ENCODE measurements around the gene KRTAP13-4. TPM values are rescaled to one million over a fixed set of nuclear protein-coding genes. Genes with fewer than 3 reads are reported as not detected.

The KRTAP13-4 gene
- total and polyA plus RNA-seq, 7 donors = not detected

DNA sequence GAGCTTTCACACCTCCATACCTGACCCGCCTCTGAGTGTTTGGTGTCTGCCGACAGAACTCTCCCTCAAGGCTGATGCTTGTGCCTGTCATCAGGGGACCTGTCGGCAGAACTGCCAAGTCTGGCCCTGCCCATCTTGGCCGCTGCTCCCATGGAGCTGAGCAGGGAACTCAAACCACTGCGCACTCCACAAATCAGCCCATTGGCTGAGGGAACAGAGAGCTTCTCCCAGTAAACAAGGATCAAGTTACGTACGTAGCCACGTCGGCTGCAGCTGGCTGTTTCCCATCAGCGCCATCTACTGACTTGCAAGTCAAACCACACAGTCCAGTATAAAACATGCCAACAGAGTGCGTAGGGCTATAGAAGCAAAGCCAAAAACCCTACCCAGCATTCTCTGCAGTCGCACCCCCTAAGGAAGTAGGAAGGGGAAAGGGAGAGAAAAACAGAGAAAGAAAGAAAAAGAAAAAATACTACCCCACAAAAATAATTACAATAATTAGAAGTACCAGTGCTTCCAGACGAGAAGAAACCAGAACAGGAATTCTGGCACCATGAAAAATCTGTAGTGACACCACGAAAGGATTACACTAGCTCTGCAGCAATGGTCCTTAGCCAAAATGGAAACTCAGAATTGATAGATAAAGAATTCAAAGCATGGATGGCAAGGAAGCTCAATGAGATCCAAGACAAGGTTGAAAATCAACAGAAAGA lies 21.1 kb upstream of the KRTAP13-4 start:
- Histone ChIP-seq H3K4me1 (no peaks in the 10 kb centered on the region), H3K27ac (no peak overlapping the region), H3K4me3 (no peak overlapping the region), H3K27me3 (ENCODE audit: insufficient read depth in 3 of 3, low read length in 2 of 3) (no peaks in the 10 kb centered on the region), H3K9me3 (no peaks in the 10 kb centered on the region), H3K36me3 (ENCODE audit: insufficient read depth in 1 of 2, low read depth in 1 of 2) (no peaks in the 10 kb centered on the region)
- 30 to 33% (median 33%) methylated on average over 14 of the region's 14 CpGs for WGBS, 3 donors
- ATAC-seq = no peak
- no peak for TF ChIP-seq CTCF (IDR thresholded peaks at IDR 0.05)
- DNase-seq = no peak
- intact Hi-C loops (cut with DNase I) = no loop called here

GRCh38 chr21:30415993-30416392 lies 14.0 kb upstream of the KRTAP13-4 start:
- TF ChIP-seq CTCF (IDR thresholded peaks at IDR 0.05) = no peak
- Histone ChIP-seq H3K27me3 (ENCODE audit: insufficient read depth in 3 of 3, low read length in 2 of 3) (no peaks in the 10 kb centered on the region), H3K9me3 (no peaks in the 10 kb centered on the region), H3K4me3 (no peak overlapping the region), H3K27ac (no peak overlapping the region), H3K4me1 (no peaks in the 10 kb centered on the region), H3K36me3 (ENCODE audit: insufficient read depth in 1 of 2, low read depth in 1 of 2) (no peaks in the 10 kb centered on the region)
- WGBS, 3 donors = 79 to 83% (median 80%) methylated on average over 5 of the region's 5 CpGs
- no peak for ATAC-seq
- DNase-seq = no peak
- intact Hi-C loops (cut with DNase I) = no loop called here

GRCh38 chr21:30425826-30426225 lies 4.2 kb upstream of the KRTAP13-4 start, which contains the start of gene KRTAP13-3:
TSS of gene KRTAP13-3 (minus strand) at chr21:30425926. CDS start at chr21:30425912, 14 bp downstream.
- Histone ChIP-seq H3K27ac (no peak within 1 kb of the TSS), H3K9me3 (no peaks in the 10 kb centered on the region), H3K36me3 (ENCODE audit: insufficient read depth in 1 of 2, low read depth in 1 of 2) (no peaks in the 10 kb centered on the region), H3K4me3 (no peak within 1 kb of the TSS), H3K4me1 (no peaks in the 10 kb centered on the region), H3K27me3 (ENCODE audit: insufficient read depth in 3 of 3, low read length in 2 of 3) (no peaks in the 10 kb centered on the region)
- intact Hi-C loops (cut with DNase I) = no loop called here
- TF ChIP-seq CTCF (IDR thresholded peaks at IDR 0.05) = no peak
- no peak for ATAC-seq
- 79 to 86% (median 81%) methylated on average over 5 of the region's 5 CpGs for WGBS, 3 donors
- no peak for DNase-seq

- Histone ChIP-seq H3K4me3 (no peak overlapping the region), H3K27me3 (ENCODE audit: insufficient read depth in 3 of 3, low read length in 2 of 3) (no peaks in the 10 kb centered on the region), H3K9me3 (no peaks in the 10 kb centered on the region), H3K27ac (no peak overlapping the region), H3K4me1 (no peaks in the 10 kb centered on the region), H3K36me3 (ENCODE audit: insufficient read depth in 1 of 2, low read depth in 1 of 2) (no peaks in the 10 kb centered on the region)
- DNase-seq (no peak), ATAC-seq (no peak)
- intact Hi-C loops (cut with DNase I) = no loop called here
- WGBS, 3 donors = 34 to 39% (median 39%) methylated on average over 3 of the region's 3 CpGs
- TF ChIP-seq CTCF (IDR thresholded peaks at IDR 0.05) = no peak
Observed at GRCh38 chr21:30426731-30427130, 3.3 kb upstream of the KRTAP13-4 start.
